OCI-LY1 (cell line): ENCODE results near the gene INTS12.

Experiments
- CTCF ChIP-seq: fragments of 200-600 bp; sonication (generic), shearing (Covaris generic); IDR thresholded peaks from 2 replicates; pipeline ENCODE4 v1.5.1; 2017; ENCODE audit warnings: mild to moderate bottlenecking, antibody characterized with exemption, low read length, moderate library complexity, mixed read lengths
- EZH2 ChIP-seq: fragments of 200-600 bp; sonication (generic), shearing (Covaris generic); IDR thresholded peaks from 2 replicates; pipeline ENCODE4 v1.8.0; 2017; ENCODE audit warnings: borderline replicate concordance, mixed run types, mild to moderate bottlenecking, antibody characterized with exemption, low read length, moderate library complexity, mixed read lengths

GRCh38 chr4:105748222-105748621 is 39.7 kb upstream of the INTS12 start:
- TF ChIP-seq CTCF = no peak
- no peak for TF ChIP-seq EZH2
